Activated CD4-positive, alpha-beta T cell treated with anti-CD3 and anti-CD28 coated beads, Interleukin-2, amount 50 U/mL, for 48 hours (primary cell): ENCODE measurements around the gene SUCNR1.
"Not testable (repeated sequence)": the region's sequence is repeated elsewhere in the genome, so short reads cannot be mapped to it uniquely, and the experiment has no call there.

Experiments
- DNase-seq, 2 experiments: peaks; one replicate each; pipeline ENCODE4 v3.0.0-alpha.2; 2020

SUCNR1 gene

GRCh38 chr3:151903501-151903991, 30.1 kb downstream of the SUCNR1 start:
- no peak for DNase-seq

- no peak for DNase-seq
These were observed 32.2 kb downstream of the SUCNR1 start for GRCh38 chr3:151905647-151906046.

- DNase-seq = no peak
These were observed 33.3 kb downstream of the SUCNR1 start for GRCh38 chr3:151906751-151907150.

GRCh38 chr3:151908399-151908798, 35.0 kb downstream of the SUCNR1 start:
- DNase-seq = no peak

- DNase-seq = no peak
These were observed 36.4 kb downstream of the SUCNR1 start for GRCh38 chr3:151909681-151910405.

GRCh38 chr3:151911462-151911861, 38.0 kb downstream of the SUCNR1 start:
- no peak for DNase-seq

GRCh38 chr3:151912028-151912427, 38.6 kb downstream of the SUCNR1 start:
- no peak for DNase-seq

GRCh38 chr3:151916781-151917180, 43.3 kb downstream of the SUCNR1 start:
- DNase-seq = no peak

- no peak for DNase-seq
These were observed 45.0 kb downstream of the SUCNR1 start for GRCh38 chr3:151918253-151919029.

- no peak for DNase-seq
These were observed 45.5 kb downstream of the SUCNR1 start for GRCh38 chr3:151919030-151919328.

- no peak for DNase-seq
These were observed 46.0 kb downstream of the SUCNR1 start for GRCh38 chr3:151919446-151919845.

GRCh38 chr3:151923901-151924300, 50.5 kb downstream of the SUCNR1 start:
- DNase-seq = no peak

GRCh38 chr3:151924753-151925152, 51.3 kb downstream of the SUCNR1 start:
- no peak for DNase-seq

GRCh38 chr3:151925419-151925818, 52.0 kb downstream of the SUCNR1 start:
- DNase-seq = peak in 1 of 2 experiments; percentile 14

GRCh38 chr3:151925876-151926275, 52.4 kb downstream of the SUCNR1 start:
- DNase-seq = no peak

- DNase-seq = no peak
These were observed 53.5 kb downstream of the SUCNR1 start for GRCh38 chr3:151926956-151927355.

GRCh38 chr3:151927915-151928525, 54.6 kb downstream of the SUCNR1 start:
- DNase-seq = not testable (repeated sequence)

- no peak for DNase-seq
These were observed 57.7 kb downstream of the SUCNR1 start for GRCh38 chr3:151931171-151931570.

GRCh38 chr3:151933234-151933853, 59.9 kb downstream of the SUCNR1 start:
- DNase-seq = no peak
